IgD-negative memory B cell (primary cell): ENCODE results near the gene TRIM69. TPM values are rescaled to one million over a fixed set of nuclear protein-coding genes. Genes with fewer than 3 reads are reported as not detected.
"Not testable (repeated sequence)": the region's sequence is repeated elsewhere in the genome, so short reads cannot be mapped to it uniquely, and the experiment has no call there.

Source experiments
- H3K27ac Mint-ChIP-seq, 3 donors: one replicate each; pipeline ENCODE4 v1.8.0; 2020 to 2022; ENCODE audit warnings: mild to moderate bottlenecking in 3 of 3, mixed read lengths in 3 of 3, moderate library complexity in 1 of 3
- H3K27me3 Mint-ChIP-seq: one replicate; pipeline ENCODE4 v1.8.0; 2021; ENCODE audit warnings: mixed read lengths
- H3K36me3 Mint-ChIP-seq: one replicate; pipeline ENCODE4 v1.8.0; 2020; ENCODE audit warnings: mild to moderate bottlenecking, mixed read lengths
- H3K4me1 Mint-ChIP-seq, 3 donors: one replicate each; pipeline ENCODE4 v1.8.0; 2020 to 2022; ENCODE audit warnings: mixed read lengths in 3 of 3, mild to moderate bottlenecking in 1 of 3
- H3K4me3 Mint-ChIP-seq, 4 donors: one replicate each; pipeline ENCODE4 v1.8.0; 2020 to 2022; ENCODE audit warnings: mild to moderate bottlenecking in 4 of 4, mixed read lengths in 4 of 4, moderate library complexity in 3 of 4
- H3K9me3 Mint-ChIP-seq, 3 donors: one replicate each; pipeline ENCODE4 v1.8.0; 2020 to 2021; ENCODE audit warnings: mixed read lengths in 3 of 3, mild to moderate bottlenecking in 1 of 3
- polyA plus RNA-seq: library from polyadenylated mRNA; unstranded; fragments of 300-500 nt; fragmentation: Illumina TruSeq; gene quantifications from one replicate; pipeline ENCODE4 v1.2.3, GENCODE V29; 2021

Gene TRIM69
- polyA plus RNA-seq, 1 donor from 2014 or later: 30.7 TPM

GRCh38 chr15:44711096-44711742 lies 25.1 kb upstream of the TRIM69 start, which contains the start of the genes B2M and PATL2:
Gene B2M, plus strand, starts transcription at chr15:44711517. Its CDS starts 30 bp downstream, at chr15:44711547.
Gene PATL2, minus strand, starts transcription at chr15:44711323. Its CDS starts 34,833 bp downstream, at chr15:44676490.
- Mint-ChIP-seq H3K27ac (peak within 1 kb of the TSS; percentile 100), H3K27me3 (no peaks in the 10 kb centered on the region), H3K9me3 (no peaks in the 10 kb centered on the region), H3K36me3 (peaks cover 19% of the 10 kb centered on the region), H3K4me3 (peak within 1 kb of the TSS; percentile 99 to 100 (median 100)), H3K4me1 (peaks cover 28 to 39% (median 34%) of the 10 kb centered on the region in 3 donors)

- Mint-ChIP-seq H3K9me3 (no peaks in the 10 kb centered on the region), H3K27ac (peak overlapping the region; percentile 100), H3K36me3 (peaks cover 21% of the 10 kb centered on the region), H3K4me3 (peak overlapping the region; percentile 99 to 100 (median 100)), H3K27me3 (no peaks in the 10 kb centered on the region), H3K4me1 (peaks cover 34 to 45% (median 40%) of the 10 kb centered on the region in 3 donors)
These were observed 24.5 kb upstream of the TRIM69 start for GRCh38 chr15:44711743-44712345.

- Mint-ChIP-seq H3K27me3 (no peaks in the 10 kb centered on the region), H3K36me3 (peaks cover 21% of the 10 kb centered on the region), H3K9me3 (no peaks in the 10 kb centered on the region), H3K4me3 (peak overlapping the region; percentile 99 to 100 (median 100)), H3K4me1 (peaks cover 35 to 51% (median 47%) of the 10 kb centered on the region in 3 donors), H3K27ac (peak overlapping the region; percentile 100)
These were observed 23.9 kb upstream of the TRIM69 start for GRCh38 chr15:44712346-44713005.

- Mint-ChIP-seq H3K9me3 (no peaks in the 10 kb centered on the region), H3K36me3 (peaks cover 18% of the 10 kb centered on the region), H3K27ac (peak overlapping the region; percentile 100), H3K4me3 (peak overlapping the region; percentile 99 to 100 (median 100)), H3K4me1 (peaks cover 35 to 60% (median 51%) of the 10 kb centered on the region in 3 donors), H3K27me3 (no peaks in the 10 kb centered on the region)
These were observed 23.0 kb upstream of the TRIM69 start for GRCh38 chr15:44713006-44713966.

- Mint-ChIP-seq H3K4me1 (peaks cover 39 to 70% (median 54%) of the 10 kb centered on the region in 3 donors), H3K27ac (peak overlapping the region; percentile 72 to 94 (median 78)), H3K36me3 (peaks cover 15% of the 10 kb centered on the region), H3K27me3 (no peaks in the 10 kb centered on the region), H3K4me3 (peak overlapping the region; percentile 93 to 100 (median 100)), H3K9me3 (no peaks in the 10 kb centered on the region)
These were observed 21.1 kb upstream of the TRIM69 start for GRCh38 chr15:44715142-44715796.

- no peaks in the 10 kb centered on the region for H3K27me3 Mint-ChIP-seq
- H3K4me3 Mint-ChIP-seq: peak overlapping the region; percentile 93 to 100 (median 100)
- peaks cover 43 to 69% (median 57%) of the 10 kb centered on the region in 3 donors for H3K4me1 Mint-ChIP-seq
- H3K27ac Mint-ChIP-seq: peak overlapping the region; percentile 72 to 94 (median 78)
- H3K36me3 Mint-ChIP-seq: peaks cover 15% of the 10 kb centered on the region
- no peaks in the 10 kb centered on the region for H3K9me3 Mint-ChIP-seq
These were observed 20.5 kb upstream of the TRIM69 start for GRCh38 chr15:44715797-44716334.

- Mint-ChIP-seq H3K27ac (peak overlapping the region; percentile 72 to 94 (median 78)), H3K4me1 (peaks cover 51 to 77% (median 67%) of the 10 kb centered on the region in 3 donors), H3K9me3 (no peaks in the 10 kb centered on the region), H3K27me3 (no peaks in the 10 kb centered on the region), H3K4me3 (peak overlapping the region; percentile 93 to 100 (median 100)), H3K36me3 (peaks cover 15% of the 10 kb centered on the region)
These were observed 19.2 kb upstream of the TRIM69 start for GRCh38 chr15:44716983-44717602.

- no peaks in the 10 kb centered on the region for H3K27me3 Mint-ChIP-seq
- peak overlapping the region; percentile 72 to 94 (median 86) for H3K27ac Mint-ChIP-seq
- H3K4me1 Mint-ChIP-seq: peaks cover 58 to 75% (median 73%) of the 10 kb centered on the region in 3 donors
- peaks cover 7% of the 10 kb centered on the region for H3K36me3 Mint-ChIP-seq
- peak overlapping the region in 3 of 4 donors; percentile 10 to 99 (median 28) for H3K4me3 Mint-ChIP-seq
- no peaks in the 10 kb centered on the region for H3K9me3 Mint-ChIP-seq
These were observed 18.0 kb upstream of the TRIM69 start for GRCh38 chr15:44718180-44718926.

GRCh38 chr15:44718927-44719292 lies 17.4 kb upstream of the TRIM69 start:
- Mint-ChIP-seq H3K36me3 (peaks cover 7% of the 10 kb centered on the region), H3K9me3 (no peaks in the 10 kb centered on the region), H3K27ac (peak overlapping the region; percentile 72 to 96 (median 94)), H3K4me3 (peak overlapping the region in 3 of 4 donors; percentile 28 to 99 (median 75)), H3K27me3 (no peaks in the 10 kb centered on the region), H3K4me1 (peaks cover 56 to 73% (median 71%) of the 10 kb centered on the region in 3 donors)

GRCh38 chr15:44719293-44719999 lies 16.9 kb upstream of the TRIM69 start:
- H3K4me3 Mint-ChIP-seq: peak overlapping the region; percentile 54 to 99 (median 71)
- H3K27ac Mint-ChIP-seq: peak overlapping the region; percentile 72 to 96 (median 94)
- no peaks in the 10 kb centered on the region for H3K27me3 Mint-ChIP-seq
- H3K9me3 Mint-ChIP-seq: no peaks in the 10 kb centered on the region
- peaks cover 61 to 76% (median 76%) of the 10 kb centered on the region in 3 donors for H3K4me1 Mint-ChIP-seq
- peaks cover 5% of the 10 kb centered on the region for H3K36me3 Mint-ChIP-seq

GRCh38 chr15:44720000-44720435 lies 16.3 kb upstream of the TRIM69 start:
- H3K9me3 Mint-ChIP-seq, H3K36me3 Mint-ChIP-seq: not testable (repeated sequence)
- peaks cover 61 to 78% (median 76%) of the 10 kb centered on the region in 3 donors for H3K4me1 Mint-ChIP-seq

More at GRCh38 chr15:44720000-44720435, 16.3 kb upstream of the TRIM69 start:
- not testable (repeated sequence) for H3K27me3 Mint-ChIP-seq
- peak overlapping the region in 3 of 4 donors; percentile 70 to 99 (median 74) for H3K4me3 Mint-ChIP-seq
- H3K27ac Mint-ChIP-seq: peak overlapping the region; percentile 72 to 96 (median 94)
